Left ventricle myocardium superior (tissue), 1 donor: ENCODE measurements around the gene OCA2. TPM values are rescaled to one million over a fixed set of nuclear protein-coding genes. Genes with fewer than 3 reads are reported as not detected.
"Not testable (repeated sequence)": the region's sequence is repeated elsewhere in the genome, so short reads cannot be mapped to it uniquely, and the experiment has no call there.

Experiments used
- ATAC-seq: fragments of 200-7000 bp; cut with Tn5 transposase; one replicate; pipeline ENCODE4 v1.9.1; 2020; ENCODE audit warnings: mild to moderate bottlenecking, moderate library complexity
- DNase-seq: peaks from one replicate; pipeline ENCODE4 v3.0.0-alpha.2; 2020
- intact Hi-C: fragments of 100-400 bp; cut with micrococcal nuclease; formaldehyde crosslinking; loops from one replicate; pipeline ENCODE4 v1.11.0; 2022
- total RNA-seq: library from RNA; stranded (reverse); fragmentation: NEBNext Ultra II Directional; extraction: Animal tissue kit (Norgen Biotek cat#: 25700); gene quantifications from one replicate; pipeline ENCODE4 v1.2.1, GENCODE V29; 2021
- donor health status: DM: no; HTN: yes; CAD: no; lungs with severe emphysema.

The OCA2 gene
- total RNA-seq, 1 donor from 2014 or later: 0.15 TPM

DNA sequence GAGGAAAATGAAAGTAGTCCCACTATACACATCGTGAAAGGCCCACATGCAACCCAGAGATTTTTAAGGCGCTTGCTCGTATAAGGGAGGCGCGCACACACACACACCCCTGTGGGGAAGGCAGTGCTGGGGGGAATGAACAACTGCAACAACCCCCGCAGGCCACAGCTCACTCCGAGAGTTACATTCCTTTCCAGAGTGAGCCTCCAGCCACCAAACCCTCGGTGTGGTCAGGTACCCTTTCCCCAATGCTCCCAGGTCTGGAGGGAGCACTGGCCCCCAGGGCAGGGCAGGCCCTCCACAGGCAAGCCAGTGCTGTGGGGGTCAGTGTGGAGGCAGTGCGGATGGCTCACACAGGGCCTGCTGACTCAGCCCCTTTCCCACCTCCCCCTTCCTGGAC, 115.6 kb downstream of the OCA2 start:
- intact Hi-C loops: no loop called here
- DNase-seq: no peak
- ATAC-seq: no peak

DNA sequence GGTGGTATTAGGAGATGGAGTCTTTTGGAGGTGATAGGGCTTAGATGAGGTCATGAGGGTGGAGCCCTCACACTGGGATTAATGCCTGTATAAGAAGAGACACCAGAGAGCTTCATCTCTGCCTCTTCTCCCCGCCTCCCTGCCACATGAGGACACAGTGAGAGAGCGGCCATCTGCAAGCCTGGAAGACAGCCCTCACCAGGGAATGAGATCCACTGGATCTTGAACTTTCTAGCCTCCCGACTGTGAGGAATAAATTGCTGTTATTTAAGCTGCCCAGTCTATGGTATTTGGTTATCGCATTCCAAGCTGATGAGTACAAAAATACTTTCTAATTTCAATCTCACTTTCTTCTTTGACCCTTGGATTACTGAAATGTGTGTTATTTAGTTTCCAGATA, 121.4 kb downstream of the OCA2 start:
- intact Hi-C loops: no loop called here
- ATAC-seq (no peak), DNase-seq (no peak)

DNA sequence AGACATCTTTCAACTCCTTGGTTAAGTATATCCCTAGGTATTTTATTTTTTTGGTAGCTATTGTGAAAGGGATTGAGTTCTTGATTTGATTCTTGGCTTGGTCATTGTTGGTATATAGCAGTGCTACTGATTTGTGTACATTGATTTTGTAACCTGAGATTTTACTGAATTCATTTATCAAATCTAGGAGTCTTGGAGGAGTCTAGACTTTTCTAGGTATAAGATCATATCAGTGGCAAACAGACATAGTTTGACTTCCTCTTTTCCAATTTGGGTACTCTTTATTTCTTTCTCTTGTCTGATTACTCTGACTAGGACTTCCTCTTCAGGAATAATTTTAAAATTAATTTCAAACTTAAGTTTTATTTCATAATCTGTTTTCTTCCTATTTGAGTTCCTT, 125.2 kb downstream of the OCA2 start:
- intact Hi-C loops: no loop called here
- no peak for DNase-seq
- ATAC-seq: no peak

DNA sequence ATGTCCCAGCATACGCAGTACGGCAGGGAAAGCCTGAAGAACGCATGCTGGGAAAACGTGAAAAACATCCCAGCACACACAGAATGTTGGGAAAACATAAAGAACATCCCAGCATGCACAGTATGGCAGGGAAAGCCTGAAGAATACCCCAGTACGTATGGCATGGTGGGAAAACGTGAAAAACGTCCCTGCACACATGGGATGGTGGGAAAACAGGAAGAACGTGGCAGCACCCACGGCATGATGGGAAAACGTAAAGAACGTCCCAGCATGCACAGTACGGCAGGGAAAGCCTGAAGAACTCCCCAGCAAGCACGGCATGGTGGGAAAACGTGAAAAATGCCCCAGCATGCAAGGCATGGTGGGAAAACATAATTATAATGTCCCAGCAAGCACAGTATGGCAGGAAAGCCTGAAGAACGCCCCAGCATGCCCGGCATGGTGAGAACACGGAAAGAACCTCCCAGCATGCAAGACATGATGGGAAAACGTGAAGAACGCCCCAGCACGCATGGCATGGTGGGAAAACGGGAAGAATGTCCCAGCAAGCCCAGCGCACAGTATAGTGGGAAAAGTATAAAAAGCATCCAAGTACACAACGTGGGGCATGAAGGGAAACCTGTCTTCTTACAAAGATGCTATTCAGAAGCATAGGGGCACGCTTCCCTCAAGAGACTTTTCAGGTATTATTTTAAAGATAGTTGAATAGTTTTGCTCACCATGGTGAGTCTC, 128.3 kb downstream of the OCA2 start:
- intact Hi-C loops: no loop called here
- no peak for DNase-seq
- ATAC-seq: no peak

DNA sequence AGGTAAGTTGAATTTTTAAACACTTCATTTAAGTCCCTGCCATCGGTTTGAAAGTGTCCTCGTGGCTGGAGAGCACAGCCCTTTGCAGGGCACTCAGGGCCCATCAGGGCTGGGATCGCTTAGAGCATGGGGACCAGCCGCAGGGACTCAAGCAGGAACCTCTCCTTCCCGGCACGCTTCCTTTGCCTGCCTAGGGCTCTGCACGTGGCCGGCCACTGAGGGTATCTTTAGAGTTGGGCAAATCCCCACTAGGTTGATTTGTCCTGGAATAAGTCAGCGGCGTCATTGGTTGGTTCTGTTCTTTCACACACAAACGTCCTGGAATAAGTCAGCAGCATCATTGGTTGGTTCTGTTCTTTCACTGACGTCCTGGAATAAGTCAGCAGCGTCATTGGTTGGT, 131.6 kb downstream of the OCA2 start:
- intact Hi-C loops: no loop called here
- DNase-seq: no peak
- no peak for ATAC-seq

DNA sequence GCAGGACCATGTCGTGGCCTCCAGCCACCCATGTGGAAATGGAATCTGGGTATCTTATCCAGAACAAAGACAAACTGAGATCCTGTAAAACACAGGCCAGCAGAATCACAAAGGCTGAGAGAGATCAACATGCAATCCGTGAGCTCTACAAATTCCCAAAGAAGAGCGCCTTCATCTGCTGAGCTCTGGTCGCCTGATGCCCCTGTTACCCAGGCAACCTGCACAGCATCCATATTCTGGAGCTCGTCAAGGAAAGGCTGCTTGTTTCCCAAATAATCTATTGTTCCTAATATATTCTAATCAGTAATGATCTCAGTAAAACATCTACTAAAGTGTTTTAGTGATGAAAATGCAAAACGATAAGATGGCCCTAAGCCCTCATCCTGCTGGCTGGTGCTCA, 133.6 kb downstream of the OCA2 start:
- ATAC-seq (no peak), DNase-seq (no peak)
- intact Hi-C loops: no loop called here

DNA sequence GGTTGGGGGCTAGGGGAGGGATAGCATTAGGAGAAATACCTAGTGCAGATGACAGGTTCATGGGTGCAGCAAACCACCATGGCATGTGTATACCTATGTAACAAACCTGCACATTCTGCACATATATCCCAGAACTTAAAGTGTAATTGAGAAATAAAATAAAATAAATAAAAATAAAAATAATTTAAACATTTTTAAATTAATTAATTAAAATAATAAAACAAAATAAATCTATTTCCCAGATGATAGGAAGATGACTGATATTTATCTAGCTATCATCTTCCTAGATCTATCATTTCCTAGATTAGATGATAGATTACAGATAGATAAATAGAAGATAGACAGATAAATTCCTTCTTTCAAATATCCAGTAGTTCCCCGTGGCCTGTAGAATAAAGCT, 137.3 kb downstream of the OCA2 start:
- intact Hi-C loops: no loop called here
- DNase-seq: no peak
- no peak for ATAC-seq

DNA sequence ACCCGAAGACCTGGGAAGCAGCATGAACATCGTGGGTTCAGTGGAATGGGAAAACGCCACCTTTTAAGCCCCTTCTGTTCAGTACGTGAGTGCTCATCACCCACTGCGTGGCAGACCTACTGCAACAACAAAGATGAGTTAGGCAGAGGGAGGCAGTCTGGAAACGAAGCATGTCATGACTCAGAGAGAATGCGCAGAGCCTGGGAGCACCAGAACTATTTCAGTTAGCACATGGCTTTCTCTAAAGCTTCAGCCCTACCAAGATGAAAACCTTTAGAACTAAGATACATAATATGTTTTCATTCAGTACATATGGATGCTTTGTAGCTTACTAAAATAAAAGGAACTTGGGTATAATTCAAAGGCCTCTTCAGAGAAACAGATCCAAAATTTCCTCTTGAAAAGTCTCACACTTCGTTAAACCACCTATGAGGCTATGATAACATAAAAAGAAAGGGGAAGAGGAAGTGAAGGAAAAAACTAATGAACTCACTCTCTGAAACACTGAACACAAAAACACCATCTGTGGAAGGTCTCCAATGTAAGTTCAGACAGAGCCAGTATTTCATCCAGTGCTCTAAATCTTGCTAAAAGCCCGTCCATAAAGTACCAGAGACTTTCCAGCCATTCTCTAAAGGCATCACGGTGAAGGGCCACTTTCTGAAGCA, 140.1 kb downstream of the OCA2 start:
- DNase-seq (no peak), ATAC-seq (no peak)
- intact Hi-C loops: no loop called here

DNA sequence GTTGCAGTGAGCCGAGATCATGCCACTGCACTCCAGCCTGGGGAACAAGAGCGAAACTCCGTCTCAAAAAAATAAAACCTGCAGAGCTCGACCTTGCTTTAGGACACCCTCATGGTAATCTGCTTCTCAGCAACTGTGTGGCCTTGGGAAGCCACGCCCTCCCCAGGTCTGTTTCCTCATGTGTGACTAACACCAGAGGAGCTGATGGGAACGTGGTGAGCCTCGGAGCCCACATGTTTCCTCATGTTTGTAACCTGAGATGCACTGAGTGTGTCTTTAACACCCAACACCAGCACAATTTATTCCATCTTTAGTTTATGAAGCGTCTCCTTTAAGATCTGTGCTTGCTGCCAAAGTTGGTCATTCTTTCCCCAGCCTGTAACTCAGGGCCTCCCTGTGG, 142.8 kb downstream of the OCA2 start:
- intact Hi-C loops: no loop called here
- DNase-seq (no peak), ATAC-seq (no peak)

DNA sequence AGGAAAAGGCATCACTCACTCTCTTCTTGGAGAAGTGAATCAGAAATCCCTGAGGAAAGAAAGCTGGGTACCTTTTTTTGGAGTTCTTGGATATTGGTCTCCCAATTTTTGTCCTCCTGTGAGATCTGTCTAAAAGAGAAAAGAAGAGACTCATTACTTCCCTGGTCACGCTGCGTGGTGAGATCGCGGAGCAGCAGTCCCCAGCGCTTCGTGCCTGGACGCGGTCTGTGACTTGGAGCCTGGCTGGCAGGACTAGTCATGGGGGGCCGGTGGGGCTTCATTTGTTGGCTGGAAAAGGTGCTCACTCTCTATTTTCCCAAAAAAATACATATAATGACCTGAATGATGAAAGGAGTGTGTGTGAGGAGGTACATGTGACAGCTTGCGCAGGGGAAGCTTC, 144.0 kb downstream of the OCA2 start:
- DNase-seq: no peak
- intact Hi-C loops: no loop called here
- no peak for ATAC-seq

DNA sequence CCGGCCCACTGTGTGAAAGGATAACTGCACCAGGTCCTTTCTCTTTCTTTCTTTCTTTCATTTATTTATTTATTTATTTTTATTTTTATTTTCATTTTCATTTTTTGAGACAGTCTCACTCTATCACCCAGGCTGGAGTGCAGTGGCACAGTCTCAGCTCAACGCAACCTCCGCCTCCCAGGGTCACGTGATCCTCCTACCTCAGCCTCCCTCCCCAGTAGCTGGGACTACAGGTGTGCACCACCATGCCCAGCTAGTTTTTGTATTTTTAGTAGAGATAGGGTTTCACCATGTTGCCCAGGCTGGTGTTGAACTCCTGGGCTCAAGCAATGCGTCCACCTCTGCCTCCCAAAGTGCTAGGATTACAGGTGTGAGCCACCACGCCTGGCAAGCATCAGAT, 146.5 kb downstream of the OCA2 start:
- DNase-seq, intact Hi-C loops, ATAC-seq: not testable (repeated sequence)

DNA sequence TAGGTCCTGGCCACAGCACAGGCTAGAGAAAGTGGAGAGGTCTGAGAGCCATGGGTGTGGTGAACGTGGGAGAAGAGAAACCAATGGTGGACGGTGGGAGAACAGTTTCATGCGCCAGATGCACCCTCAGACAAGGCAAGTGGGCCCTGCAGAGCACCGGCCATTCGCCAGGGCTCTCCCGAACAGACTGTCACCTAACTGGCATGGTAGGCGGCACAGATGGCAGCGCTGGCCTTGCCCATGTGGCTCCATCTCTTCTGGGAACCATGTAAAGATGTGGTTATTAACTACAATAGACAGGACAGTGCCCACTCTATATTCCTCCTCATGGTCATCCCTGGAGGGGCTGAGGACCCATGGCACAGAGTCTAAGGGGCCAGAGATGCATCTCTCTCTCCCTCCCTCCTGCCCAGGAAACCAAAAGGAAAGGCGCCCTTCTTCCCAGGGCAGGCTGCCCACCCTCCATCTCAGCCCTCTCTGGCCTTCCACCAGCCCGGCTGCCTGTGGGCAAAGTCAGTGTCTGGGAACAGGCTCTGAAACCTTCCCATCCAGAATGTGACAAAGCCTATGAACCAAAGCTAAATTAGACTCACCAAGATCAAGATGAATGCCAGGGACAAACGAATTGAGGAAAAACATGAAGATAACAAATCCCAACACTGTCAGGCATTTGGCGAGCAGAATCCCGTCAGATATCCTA, 147.8 kb downstream of the OCA2 start:
- ATAC-seq (no peak), DNase-seq (no peak)
- intact Hi-C loops: no loop called here

DNA sequence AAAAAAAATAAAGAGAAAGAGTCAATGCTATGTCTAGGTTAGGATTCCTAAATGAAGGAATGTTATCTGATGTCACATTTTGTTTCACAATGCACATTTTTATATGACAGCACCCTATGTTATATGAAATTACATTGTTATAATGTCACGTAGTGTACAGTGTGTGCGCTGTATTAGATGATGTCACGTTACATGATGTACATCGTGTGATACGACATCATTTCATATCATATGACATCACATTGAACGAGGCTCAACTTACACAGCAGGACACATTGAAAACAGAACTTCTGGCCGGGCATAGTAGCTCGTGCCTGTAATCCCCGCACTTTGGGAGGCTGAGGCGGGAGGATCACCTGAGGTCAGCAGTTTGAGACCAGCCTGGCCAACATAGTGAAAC, 150.0 kb downstream of the OCA2 start:
- DNase-seq: no peak
- no peak for ATAC-seq
- intact Hi-C loops: no loop called here

DNA sequence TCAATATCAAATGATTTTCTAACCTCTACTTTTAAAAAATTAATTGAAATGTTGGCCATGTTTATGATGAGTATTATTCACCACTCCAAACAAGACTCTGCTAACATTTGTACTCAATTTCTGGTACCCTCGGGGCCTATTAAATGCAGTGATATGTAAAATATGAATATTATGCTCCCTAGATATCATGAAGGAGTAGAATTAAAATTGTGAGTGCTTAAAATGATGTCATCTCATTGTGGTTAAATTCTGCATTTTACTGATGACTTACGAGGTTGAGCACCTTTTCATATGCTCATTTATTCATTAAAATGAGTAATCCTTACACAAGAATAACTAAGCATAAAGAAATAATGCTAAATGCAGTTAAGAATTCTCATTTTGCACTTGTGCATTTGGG, 159.9 kb downstream of the OCA2 start:
- DNase-seq (no peak), ATAC-seq (no peak)
- intact Hi-C loops: no loop called here

DNA sequence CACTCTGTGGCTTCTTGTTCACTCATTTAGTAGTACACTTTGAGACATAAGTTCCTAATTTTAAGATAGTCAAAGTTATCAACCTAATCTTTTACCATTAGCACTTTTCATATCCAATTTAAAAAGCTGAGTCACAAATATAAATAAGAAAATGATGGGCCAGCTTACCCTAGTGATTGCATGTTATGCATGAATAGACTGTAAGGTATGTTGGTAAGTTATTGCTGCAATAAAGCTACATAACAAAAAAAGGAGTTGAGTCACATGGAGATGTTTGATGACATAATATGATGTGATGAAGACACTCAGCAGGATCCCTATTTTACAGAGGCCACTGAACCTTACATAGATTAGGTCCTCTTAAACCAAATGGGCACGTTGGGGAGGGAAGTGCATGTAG, 161.3 kb downstream of the OCA2 start:
- DNase-seq (no peak), ATAC-seq (no peak)
- intact Hi-C loops: no loop called here

DNA sequence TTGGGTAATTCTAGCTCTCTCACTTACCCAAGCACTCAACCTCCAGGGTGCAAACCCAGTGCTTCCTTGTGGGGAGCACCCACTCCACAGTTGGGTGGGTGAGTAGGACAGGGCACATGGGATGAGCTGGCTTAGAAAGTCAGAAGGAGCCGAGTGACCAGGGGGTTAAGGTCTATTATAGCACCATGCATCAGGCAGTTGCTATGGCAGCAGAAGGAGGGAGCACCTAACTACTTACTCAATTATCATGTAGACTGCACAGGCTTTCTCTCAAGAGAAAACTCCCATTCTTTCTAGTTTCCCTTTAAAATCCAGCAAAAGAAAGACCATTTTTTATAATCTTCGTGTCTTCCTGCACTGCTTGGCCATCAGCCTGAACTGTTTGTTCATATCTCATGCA, 163.0 kb downstream of the OCA2 start:
- intact Hi-C loops: no loop called here
- ATAC-seq (no peak), DNase-seq (no peak)

DNA sequence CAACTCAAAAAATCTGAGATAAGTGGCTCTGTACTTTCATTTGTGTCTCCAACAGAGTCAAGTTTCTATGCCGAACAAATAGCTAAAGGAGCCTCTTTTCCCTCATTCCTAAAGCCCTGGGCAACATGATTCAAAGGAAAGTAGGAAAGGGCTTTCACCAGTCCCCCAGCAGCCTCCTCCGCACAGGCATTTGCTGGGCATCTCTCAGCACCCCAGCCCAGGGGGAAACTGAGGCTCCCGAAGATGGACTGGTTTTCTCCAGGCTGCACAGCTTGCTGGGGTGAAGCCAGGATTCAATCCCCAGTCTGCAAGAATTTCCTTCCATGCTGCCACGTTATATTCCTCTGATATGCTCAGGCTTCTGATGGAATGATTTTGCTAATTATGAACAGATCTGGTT, 163.8 kb downstream of the OCA2 start:
- intact Hi-C loops: no loop called here
- no peak for ATAC-seq

DNA sequence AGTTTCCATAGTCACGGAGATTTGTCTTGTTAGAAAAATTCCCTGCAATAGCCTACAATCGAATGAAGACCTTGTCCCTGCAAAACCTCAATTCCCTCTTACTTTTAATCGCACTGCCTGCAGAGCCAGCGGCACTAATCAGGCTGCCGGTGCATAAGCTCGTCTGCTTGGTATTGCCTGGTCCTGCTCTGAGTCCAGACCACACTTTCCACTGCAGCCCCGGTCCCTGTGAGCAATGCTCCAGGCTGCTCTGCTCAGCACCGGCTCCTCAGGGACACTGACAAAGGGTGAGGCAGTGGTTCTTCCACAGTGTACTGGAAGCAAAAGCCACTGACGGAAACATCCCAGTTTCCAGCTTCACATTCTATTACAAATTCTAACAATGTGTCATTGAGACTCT, 164.3 kb downstream of the OCA2 start:
- ATAC-seq (no peak), DNase-seq (no peak)
- intact Hi-C loops: no loop called here

More for the DNA sequence above, 163.8 kb downstream of the OCA2 start:
- DNase-seq: no peak

DNA sequence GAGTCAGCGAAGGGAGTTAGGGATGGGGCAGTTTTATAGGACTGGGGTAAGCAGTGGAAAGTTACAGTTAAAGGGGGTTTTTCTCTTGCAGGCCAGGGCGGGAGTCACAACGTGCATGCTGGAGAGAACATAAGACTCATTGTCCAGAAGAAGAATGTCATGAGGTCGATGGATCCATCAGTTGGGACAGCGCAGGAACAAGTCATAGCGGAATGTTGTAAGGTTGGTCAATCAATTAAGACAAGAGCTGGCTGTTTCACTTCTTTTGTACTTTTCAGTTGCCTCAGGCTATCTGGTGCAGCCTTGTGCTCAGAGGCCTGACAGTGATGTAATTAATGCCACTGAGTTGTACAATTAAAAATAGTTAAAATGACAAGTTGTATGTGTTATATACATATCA, 165.6 kb downstream of the OCA2 start:
- ATAC-seq (no peak), DNase-seq (no peak)
- intact Hi-C loops: no loop called here

DNA sequence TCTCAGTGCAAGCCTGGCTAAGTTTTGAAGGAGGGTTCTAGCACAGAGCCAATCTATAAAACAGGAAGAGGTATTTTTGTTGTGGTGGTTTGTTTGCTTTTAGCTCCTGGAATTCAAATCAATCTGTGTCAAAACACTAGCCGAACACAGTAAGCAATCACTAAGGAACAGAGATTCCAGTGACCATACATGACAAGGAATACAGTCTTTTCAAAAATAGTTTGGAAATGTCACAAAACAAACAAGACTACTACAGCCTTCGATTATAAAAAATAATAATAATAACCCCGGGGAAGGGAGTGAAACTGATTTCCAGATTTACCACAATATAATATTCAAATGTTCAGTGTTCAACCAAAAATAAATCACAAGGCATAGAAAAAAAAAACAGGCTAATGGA, 166.5 kb downstream of the OCA2 start:
- no peak for DNase-seq
- intact Hi-C loops: no loop called here
- ATAC-seq: no peak

DNA sequence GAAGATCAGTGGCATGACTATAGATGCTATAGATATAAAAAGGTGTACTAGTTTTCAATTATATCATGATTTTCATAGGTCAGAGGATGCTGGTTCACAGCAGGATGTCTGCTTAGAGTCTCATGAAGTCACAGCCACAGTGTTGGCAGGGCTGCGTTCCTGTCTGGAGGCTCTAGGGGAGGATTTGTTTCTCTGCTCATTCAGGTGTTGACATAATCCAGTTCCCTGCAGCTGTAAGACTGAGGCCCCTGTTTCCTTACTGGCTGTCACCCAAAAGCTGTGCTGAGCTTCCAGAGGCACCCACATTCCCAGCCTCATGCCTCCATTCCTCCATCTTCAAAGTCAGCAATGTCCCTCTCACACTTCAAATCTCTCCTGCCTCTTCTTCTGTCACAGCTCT, 170.7 kb downstream of the OCA2 start:
- ATAC-seq: no peak
- no peak for DNase-seq
- intact Hi-C loops: no loop called here
